Stimulated activated naive B cell treated with anti-CD40 and anti-IgM and Interleukin-4, amounts not matched to agents 10 μg/mL and 1 μg/mL and 100 μg/mL, for 72 hours (primary cell): ENCODE data around the gene MAG.

Experiments used
- ATAC-seq, 2 donors: fragments of 150-1000 bp; cut with Tn5 transposase; replicated peaks; 2 replicates each; pipeline ENCODE4 v1.10.0; 2021; ENCODE audit warnings: moderate library complexity in 1 of 2
- DNase-seq: peaks from one replicate; pipeline ENCODE4 v3.0.0; 2021
- H3K27ac Mint-ChIP-seq: one replicate; pipeline ENCODE4 v1.8.0; 2022; ENCODE audit warnings: mild to moderate bottlenecking, mixed read lengths
- H3K27me3 Mint-ChIP-seq, 2 donors: one replicate each; pipeline ENCODE4 v1.8.0; 2022; ENCODE audit warnings: mixed read lengths in 2 of 2
- H3K36me3 Mint-ChIP-seq, 2 donors: one replicate each; pipeline ENCODE4 v1.8.0; 2022; ENCODE audit warnings: mixed read lengths in 2 of 2, mild to moderate bottlenecking in 1 of 2
- H3K4me1 Mint-ChIP-seq, 2 donors: one replicate each; pipeline ENCODE4 v1.8.0; 2022; ENCODE audit warnings: mixed read lengths in 2 of 2, mild to moderate bottlenecking in 1 of 2
- H3K4me3 Mint-ChIP-seq, 2 donors: one replicate each; pipeline ENCODE4 v1.8.0; 2022; ENCODE audit warnings: mild to moderate bottlenecking in 2 of 2, mixed read lengths in 2 of 2, moderate library complexity in 1 of 2
- H3K9me3 Mint-ChIP-seq, 2 donors: one replicate each; pipeline ENCODE4 v1.8.0; 2022; ENCODE audit warnings: mixed read lengths in 2 of 2, mild to moderate bottlenecking in 1 of 2

MAG gene

DNA sequence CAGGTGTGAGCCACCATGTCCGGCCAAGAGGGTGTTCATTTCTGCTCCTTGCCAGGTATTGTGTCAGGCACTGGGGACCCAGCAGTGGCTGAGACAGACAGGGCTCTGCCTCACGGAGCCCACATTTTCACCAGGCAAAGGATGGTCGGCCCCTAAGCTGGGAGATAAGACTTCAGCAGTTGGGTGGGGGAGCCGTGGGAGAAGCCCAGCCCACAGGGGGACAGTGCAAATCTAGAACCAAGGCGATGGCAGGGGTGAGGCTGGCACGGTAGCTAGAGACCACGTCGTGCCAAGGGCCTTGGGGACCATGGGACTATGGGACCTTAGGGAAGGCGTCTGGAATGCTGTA lies 34.9 kb upstream of the MAG start:
- Mint-ChIP-seq H3K36me3 (peaks cover 7 to 18% of the 10 kb centered on the region in 2 donors), H3K4me3 (no peak overlapping the region), H3K9me3 (no peaks in the 10 kb centered on the region), H3K27me3 (no peaks in the 10 kb centered on the region), H3K4me1 (peaks cover 9 to 16% of the 10 kb centered on the region in 2 donors), H3K27ac (no peak overlapping the region)
- DNase-seq, result no peak
- no peak for ATAC-seq

DNA sequence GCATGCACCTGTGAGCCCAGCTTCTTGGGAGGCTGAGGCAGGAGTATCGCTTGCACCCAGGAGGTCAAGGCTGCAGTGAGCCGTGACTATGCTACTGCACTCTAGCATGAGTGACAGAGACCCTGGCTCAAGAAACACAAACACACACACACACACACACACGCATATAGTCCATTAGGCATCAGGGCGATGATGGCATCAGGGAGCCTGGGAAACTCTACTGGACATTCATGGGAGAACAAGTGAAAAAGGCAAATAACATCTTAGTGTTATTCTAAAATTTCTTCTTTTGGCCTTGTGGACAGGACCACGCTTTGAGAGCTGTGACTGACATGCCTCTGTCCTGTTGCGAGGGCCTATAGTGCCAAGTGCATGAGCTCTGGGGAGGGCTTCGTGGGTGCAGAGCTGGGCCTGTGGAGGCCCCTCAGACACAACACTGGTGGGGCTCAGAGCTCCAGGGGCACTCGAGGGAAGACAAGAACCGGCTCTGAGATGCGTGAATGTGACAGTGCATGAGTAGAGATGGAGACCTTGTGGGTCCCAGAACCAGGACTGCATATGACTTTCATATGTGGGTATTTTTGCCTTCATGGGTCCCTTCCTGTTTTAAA lies 31.2 kb upstream of the MAG start:
- H3K36me3 Mint-ChIP-seq, result peaks cover 9 to 16% of the 10 kb centered on the region in 2 donors
- no peaks in the 10 kb centered on the region for H3K9me3 Mint-ChIP-seq
- H3K4me3 Mint-ChIP-seq, result no peak overlapping the region
- peaks cover 34 to 43% of the 10 kb centered on the region in 2 donors for H3K4me1 Mint-ChIP-seq
- peak overlapping the region; percentile 85 for H3K27ac Mint-ChIP-seq
- no peaks in the 10 kb centered on the region for H3K27me3 Mint-ChIP-seq
- no peak for DNase-seq
- ATAC-seq, result no peak

DNA sequence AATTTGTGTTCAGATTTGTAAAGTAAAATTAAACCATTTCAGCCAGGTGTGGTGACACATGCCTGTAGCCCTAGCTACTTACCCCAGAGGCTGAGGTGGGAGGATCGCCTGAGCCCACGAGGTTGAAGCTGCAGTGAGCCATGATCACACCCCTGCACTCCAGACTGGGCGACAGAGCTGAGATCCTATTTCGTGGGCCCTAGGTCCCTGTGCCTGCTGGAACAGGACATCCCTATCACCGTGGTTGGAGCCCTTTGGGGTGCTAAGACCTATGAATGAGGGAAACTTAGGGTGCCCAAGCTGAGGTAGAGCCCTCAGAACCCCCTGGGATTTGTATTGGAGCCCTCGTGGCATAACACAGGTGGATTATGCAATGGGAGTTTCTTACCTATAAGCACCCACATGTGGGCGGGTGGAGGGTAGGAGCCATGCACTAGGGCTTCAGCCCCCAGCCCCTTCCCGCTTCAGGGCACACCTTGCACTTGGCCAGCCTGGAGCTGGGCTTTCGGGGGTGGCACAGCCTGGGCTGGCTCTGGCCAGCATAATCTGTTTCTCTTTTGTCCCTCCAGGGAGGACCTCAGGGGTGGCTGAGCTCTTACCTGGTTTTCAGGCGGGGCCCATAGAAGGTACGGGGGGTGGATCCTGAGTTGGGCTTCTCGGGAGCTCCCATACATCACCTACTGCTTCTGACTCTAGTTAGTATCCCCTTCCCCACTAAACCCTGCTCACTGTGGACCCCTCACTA lies 30.4 kb upstream of the MAG start:
- Mint-ChIP-seq H3K27me3 (no peaks in the 10 kb centered on the region), H3K9me3 (no peaks in the 10 kb centered on the region), H3K27ac (peak overlapping the region; percentile 91), H3K4me1 (peaks cover 38 to 50% of the 10 kb centered on the region in 2 donors), H3K36me3 (peaks cover 9 to 21% of the 10 kb centered on the region in 2 donors), H3K4me3 (no peak overlapping the region)
- no peak for DNase-seq
- ATAC-seq, result no peak

DNA sequence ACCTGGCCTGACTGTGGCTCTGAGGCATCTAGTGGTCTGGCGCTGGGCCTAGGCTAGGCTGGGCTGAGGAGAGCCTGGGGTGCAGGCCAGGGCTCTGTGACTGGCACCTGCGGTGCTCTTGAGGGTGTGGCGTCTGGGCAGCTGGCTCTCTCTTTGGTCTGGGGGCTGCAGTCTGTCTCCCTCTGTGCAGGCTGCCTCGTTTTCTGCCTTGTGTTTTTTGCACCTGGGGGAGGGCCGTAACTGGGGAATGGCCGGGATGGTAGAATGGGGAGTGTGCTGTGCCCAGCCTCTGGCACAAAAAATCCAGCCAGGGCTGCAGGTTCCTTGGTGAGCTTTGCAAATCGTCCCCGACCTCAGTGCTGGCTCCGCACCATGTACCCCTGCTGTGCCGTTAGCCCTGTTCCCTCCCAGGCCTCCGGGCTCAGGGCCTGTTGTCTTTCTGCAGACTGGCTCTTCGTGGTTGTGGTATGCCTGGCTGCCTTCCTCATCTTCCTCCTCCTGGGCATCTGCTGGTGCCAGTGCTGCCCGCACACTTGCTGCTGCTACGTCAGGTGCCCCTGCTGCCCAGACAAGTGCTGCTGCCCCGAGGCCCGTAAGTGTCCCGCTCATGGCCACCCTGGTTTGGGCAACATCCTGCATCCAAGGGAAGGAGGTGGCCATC lies 29.7 kb upstream of the MAG start:
- Mint-ChIP-seq H3K36me3 (peaks cover 10 to 25% of the 10 kb centered on the region in 2 donors), H3K27ac (peak overlapping the region; percentile 91), H3K4me1 (peaks cover 41 to 55% of the 10 kb centered on the region in 2 donors), H3K27me3 (no peaks in the 10 kb centered on the region), H3K4me3 (no peak overlapping the region), H3K9me3 (no peaks in the 10 kb centered on the region)
- DNase-seq, result no peak
- ATAC-seq, result no peak

DNA sequence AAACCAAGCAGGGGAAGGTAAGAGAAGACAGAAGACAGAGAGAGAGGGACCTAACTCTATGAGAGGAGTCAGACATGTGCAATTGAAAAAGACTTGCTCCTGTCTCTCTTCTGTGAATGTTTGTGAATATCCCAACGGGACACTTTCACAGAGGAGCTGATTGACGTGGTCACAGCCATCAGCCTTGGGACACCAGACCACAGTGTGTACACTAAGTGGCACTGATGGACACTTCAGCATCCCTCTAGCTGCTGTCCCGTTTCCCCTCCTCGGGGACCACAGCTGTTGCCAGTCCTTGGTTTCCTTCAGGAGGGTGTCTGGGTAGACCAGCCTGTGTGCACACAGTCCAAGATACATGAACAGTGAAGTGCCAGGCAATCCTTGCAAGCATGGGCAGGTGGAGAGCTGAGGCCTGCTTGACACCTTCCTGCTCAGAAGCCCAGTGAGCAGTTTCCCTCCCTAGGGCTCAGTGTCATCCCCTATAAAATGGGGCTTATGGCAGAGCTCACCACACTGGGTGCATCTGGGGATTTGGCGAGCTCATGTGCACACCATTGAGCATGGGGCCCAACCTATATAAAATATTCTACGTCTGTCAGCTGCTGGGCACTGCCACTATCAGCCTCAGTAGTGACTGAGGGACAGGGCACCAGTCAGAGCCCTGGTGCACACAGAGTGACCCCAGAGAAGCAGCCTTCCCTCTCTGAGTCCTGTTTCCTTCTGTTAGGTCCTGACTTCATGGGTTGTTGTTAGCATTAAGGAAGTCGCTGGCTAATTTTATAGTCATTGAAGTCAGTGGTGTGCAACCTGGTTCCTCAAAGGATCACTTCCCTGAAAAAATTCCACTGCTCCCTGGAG lies 27.5 kb upstream of the MAG start:
- no peaks in the 10 kb centered on the region for H3K27me3 Mint-ChIP-seq
- no peaks in the 10 kb centered on the region for H3K9me3 Mint-ChIP-seq
- peaks cover 15 to 30% of the 10 kb centered on the region in 2 donors for H3K36me3 Mint-ChIP-seq
- DNase-seq (no peak), ATAC-seq (no peak)
- no peak overlapping the region for H3K27ac Mint-ChIP-seq
- H3K4me3 Mint-ChIP-seq, result peak overlapping the region in 1 of 2 donors; percentile 11
- H3K4me1 Mint-ChIP-seq, result peaks cover 42 to 59% of the 10 kb centered on the region in 2 donors

DNA sequence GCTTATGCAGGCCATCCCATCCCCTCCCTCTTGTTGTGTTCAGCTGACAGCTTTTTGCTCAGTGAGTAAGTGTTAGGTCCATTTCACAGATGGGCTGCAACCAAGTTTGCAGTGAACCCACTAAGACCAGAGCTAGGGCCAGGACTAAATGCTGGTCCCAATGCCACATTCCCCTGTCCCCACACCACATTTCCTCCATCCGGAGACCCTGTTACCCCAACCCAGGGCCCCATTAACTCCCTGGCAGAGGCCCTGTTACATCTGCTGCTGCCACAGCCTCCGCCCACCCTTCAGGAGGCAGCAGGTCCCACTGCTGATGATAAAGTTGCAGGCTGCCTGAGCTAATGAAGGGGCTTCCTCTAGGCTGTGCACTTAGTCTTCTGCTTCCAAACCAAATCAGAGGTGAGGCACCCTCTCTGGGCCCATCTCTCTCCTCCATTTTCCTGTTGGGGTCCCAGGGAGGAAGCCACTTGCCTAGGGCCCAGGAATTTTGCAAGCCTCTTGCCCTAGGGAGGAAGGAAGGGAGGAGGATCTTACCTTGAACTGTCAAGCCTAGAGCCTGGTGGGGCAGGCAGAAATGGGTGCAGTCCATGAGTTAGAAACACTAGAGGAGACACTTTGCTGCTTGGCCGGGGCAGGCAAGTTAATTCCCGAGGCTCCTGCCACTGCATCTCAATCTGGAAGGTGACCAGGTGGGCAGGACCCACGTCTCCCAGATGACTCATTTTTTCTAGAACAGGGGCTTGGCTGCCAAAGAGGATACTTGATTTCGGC lies 26.6 kb upstream of the MAG start:
- H3K36me3 Mint-ChIP-seq, result peaks cover 15 to 28% of the 10 kb centered on the region in 2 donors
- peaks cover 41 to 62% of the 10 kb centered on the region in 2 donors for H3K4me1 Mint-ChIP-seq
- no peaks in the 10 kb centered on the region for H3K27me3 Mint-ChIP-seq
- H3K9me3 Mint-ChIP-seq, result no peaks in the 10 kb centered on the region
- ATAC-seq (no peak), DNase-seq (no peak)
- peak overlapping the region; percentile 81 for H3K27ac Mint-ChIP-seq
- H3K4me3 Mint-ChIP-seq, result peak overlapping the region; percentile 23 to 97

DNA sequence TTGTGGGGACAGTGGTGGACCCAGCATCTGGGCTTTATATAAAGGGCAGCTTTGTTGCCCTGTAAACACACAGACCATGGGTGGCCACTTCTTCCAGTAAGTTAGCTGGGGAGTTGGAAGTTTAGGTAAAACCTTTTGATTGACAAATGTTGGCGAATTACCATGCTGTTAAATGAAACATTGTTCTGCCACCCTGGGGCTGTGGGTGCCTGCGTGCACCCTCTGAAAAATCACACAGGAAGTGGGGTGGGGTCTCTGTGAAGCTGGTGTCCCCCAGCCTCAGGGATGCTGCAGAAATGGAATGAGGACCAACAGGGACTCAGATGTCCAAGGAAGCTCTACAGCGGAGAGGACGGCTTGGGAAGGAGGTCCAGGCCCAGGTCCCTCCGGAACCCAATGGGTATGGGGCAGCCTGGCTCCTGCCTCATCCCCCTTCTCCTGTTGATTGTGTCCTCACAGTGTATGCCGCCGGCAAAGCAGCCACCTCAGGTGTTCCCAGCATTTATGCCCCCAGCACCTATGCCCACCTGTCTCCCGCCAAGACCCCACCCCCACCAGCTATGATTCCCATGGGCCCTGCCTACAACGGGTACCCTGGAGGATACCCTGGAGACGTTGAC lies 26.0 kb upstream of the MAG start:
- peak overlapping the region; percentile 97 to 99 for H3K4me3 Mint-ChIP-seq
- no peak for DNase-seq
- H3K27ac Mint-ChIP-seq, result peak overlapping the region; percentile 85
- H3K9me3 Mint-ChIP-seq, result no peaks in the 10 kb centered on the region
- peaks cover 20 to 35% of the 10 kb centered on the region in 2 donors for H3K36me3 Mint-ChIP-seq
- peaks cover 42 to 62% of the 10 kb centered on the region in 2 donors for H3K4me1 Mint-ChIP-seq
- no peaks in the 10 kb centered on the region for H3K27me3 Mint-ChIP-seq
- no peak for ATAC-seq

DNA sequence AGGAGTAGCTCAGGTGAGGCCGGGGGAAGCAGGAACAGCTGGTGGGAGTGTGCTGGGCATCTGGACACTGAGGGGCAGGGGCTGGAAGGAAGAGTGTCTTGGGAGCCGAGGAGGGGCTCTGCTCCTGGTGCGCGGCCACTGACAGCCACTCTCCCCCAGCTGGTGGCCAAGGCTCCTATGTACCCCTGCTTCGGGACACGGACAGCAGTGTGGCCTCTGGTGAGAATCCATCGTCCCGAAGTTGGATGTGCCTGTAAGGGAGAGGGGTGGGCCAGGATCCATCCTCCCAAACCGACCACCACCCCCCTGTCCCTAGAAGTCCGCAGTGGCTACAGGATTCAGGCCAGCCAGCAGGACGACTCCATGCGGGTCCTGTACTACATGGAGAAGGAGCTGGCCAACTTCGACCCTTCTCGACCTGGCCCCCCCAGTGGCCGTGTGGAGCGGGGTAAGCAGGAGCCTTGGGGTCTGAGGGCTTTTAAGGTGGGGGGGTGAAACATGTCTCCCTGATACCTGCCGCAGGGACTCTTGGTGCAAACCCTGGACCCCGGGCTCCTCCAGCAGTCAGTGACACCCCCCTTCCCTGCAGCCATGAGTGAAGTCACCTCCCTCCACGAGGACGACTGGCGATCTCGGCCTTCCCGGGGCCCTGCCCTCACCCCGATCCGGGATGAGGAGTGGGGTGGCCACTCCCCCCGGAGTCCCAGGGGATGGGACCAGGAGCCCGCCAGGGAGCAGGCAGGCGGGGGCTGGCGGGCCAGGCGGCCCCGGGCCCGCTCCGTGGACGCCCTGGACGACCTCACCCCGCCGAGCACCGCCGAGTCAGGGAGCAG lies 25.2 kb upstream of the MAG start:
- H3K4me3 Mint-ChIP-seq, result peak overlapping the region; percentile 97 to 99
- H3K4me1 Mint-ChIP-seq, result peaks cover 43 to 63% of the 10 kb centered on the region in 2 donors
- peak overlapping the region; percentile 99 for H3K27ac Mint-ChIP-seq
- no peaks in the 10 kb centered on the region for H3K9me3 Mint-ChIP-seq
- no peaks in the 10 kb centered on the region for H3K27me3 Mint-ChIP-seq
- DNase-seq, result no peak
- ATAC-seq, result no peak
- H3K36me3 Mint-ChIP-seq, result peaks cover 22 to 42% of the 10 kb centered on the region in 2 donors

DNA sequence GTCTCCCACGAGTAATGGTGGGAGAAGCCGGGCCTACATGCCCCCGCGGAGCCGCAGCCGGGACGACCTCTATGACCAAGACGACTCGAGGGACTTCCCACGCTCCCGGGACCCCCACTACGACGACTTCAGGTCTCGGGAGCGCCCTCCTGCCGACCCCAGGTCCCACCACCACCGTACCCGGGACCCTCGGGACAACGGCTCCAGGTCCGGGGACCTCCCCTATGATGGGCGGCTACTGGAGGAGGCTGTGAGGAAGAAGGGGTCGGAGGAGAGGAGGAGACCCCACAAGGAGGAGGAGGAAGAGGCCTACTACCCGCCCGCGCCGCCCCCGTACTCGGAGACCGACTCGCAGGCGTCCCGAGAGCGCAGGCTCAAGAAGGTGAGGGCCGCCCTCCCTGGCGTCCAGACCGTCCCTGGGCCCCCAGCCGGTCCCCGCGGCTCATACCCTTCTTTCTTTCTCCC lies 24.6 kb upstream of the MAG start:
- Mint-ChIP-seq H3K4me1 (peaks cover 46 to 63% of the 10 kb centered on the region in 2 donors), H3K9me3 (no peaks in the 10 kb centered on the region), H3K27me3 (no peaks in the 10 kb centered on the region), H3K36me3 (peaks cover 27 to 49% of the 10 kb centered on the region in 2 donors), H3K4me3 (peak overlapping the region; percentile 97 to 99), H3K27ac (peak overlapping the region; percentile 99)
- DNase-seq (peak; percentile 46), ATAC-seq (peak; percentile 20 to 22)

DNA sequence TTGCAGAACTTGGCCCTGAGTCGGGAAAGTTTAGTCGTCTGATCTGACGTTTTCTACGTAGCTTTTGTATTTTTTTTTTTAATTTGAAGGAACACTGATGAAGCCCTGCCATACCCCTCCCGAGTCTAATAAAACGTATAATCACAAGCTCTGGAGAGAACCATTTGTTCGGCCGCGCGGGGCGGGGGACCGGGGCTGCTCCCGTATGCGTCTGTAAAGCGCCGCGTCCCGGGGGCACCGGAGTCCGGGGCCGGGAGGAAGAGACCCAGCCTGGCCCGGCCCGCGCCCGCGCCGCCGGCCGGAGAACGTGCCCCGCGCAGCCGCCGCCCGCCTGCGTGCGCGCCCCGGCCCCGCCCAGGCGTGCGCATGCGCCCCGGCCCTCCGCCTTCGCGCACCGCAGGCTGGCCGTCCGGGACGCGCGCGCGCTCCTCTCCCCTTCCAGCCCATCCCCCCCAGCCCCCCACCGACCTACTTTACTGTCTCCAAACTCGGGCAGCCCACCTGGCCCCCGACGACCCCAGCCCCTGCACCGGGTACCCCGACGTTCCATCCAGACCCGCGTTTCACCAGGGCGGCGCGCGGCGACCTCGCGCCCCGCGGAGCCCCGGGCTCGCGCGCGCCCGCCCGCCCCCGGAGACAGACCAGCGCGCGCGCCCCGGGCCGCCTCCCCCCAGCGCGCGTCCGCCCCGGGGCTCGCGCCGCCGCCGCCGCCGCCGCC lies 24.0 kb upstream of the MAG start:
- peaks cover 46 to 66% of the 10 kb centered on the region in 2 donors for H3K4me1 Mint-ChIP-seq
- H3K9me3 Mint-ChIP-seq, result no peaks in the 10 kb centered on the region
- H3K27ac Mint-ChIP-seq, result peak overlapping the region; percentile 99
- peaks cover 28 to 50% of the 10 kb centered on the region in 2 donors for H3K36me3 Mint-ChIP-seq
- ATAC-seq, result peak; percentile 55 to 63
- H3K4me3 Mint-ChIP-seq, result peak overlapping the region; percentile 97 to 99
- no peaks in the 10 kb centered on the region for H3K27me3 Mint-ChIP-seq
- DNase-seq, result peak; percentile 73

DNA sequence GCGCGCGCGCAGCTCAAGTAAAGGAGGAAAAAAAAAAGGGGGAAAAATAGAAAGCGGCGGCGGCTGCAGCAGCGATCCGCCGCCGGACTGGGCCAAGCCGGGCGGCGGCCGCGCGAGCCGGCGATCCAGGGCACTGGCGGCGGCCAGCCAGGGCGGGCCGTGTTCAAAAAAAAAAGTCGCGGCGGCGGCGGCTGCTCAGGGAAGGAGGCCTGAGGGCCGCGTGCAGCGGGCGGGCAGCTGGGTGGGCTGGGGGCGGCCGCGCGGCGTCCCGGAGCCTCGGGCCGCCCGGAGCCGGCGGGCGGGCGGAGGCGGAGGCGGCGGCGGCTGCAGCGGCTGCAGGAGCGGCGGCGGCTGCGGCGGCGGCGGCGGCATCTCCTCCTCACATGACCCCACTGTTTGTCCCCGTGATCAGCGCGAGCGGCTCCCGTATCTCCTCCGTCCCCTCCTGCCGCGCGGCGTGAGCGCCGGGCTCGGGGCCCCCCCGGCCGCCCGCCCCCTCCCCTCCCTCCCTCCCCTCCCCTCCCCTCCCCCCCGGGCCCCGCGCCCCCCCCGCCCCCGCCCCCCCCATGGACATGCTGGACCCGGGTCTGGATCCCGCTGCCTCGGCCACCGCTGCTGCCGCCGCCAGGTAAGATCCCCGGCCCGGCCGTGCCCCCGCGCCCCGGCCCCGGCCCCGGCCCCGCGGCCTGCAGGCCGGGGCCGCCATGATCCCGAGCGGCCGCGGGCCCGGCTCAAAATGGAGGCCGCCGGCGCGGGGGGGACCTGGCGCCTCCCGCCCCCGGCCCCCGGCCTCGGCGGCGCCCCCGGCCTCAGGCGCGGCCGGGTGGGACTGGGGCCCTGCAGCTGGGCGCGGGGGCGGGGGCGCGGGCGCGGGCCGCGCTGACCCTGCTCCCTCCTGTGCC lies 23.2 kb upstream of the MAG start, which contains the start of gene USF2:
Gene USF2, plus strand, starts transcription at position 427 of the 902 bp plus-strand sequence. Its CDS starts 140 bp downstream, at position 567.
- Mint-ChIP-seq H3K4me3 (peak within 1 kb of the TSS; percentile 97 to 99), H3K27ac (peak within 1 kb of the TSS; percentile 99), H3K27me3 (no peaks in the 10 kb centered on the region), H3K9me3 (no peaks in the 10 kb centered on the region), H3K4me1 (peaks cover 48 to 73% of the 10 kb centered on the region in 2 donors), H3K36me3 (peaks cover 36 to 58% of the 10 kb centered on the region in 2 donors)
- DNase-seq, result peak; percentile 66
- ATAC-seq, result peak; percentile 38 to 54
